ENCODE results near the gene PTCD2. TPM values are rescaled to one million over a fixed set of nuclear protein-coding genes. Genes with fewer than 3 reads are reported as not detected.
A peak's percentile ranks its signal among the peaks of the same experiment; 100 is the strongest.

Gene PTCD2
- total and polyA plus RNA-seq, 8 donors, result 0.80 to 5.3 (median 2.7) TPM

GRCh38 chr5:72386639-72387038 is 66.5 kb downstream of the PTCD2 start:
- peak in 1 of 4 donors; percentile 57 for ATAC-seq
- Histone ChIP-seq H3K27ac (no peak overlapping the region), H3K27me3 (no peaks in the 10 kb centered on the region), H3K4me1 (peaks cover 0 to under 1% (median 0%) of the 10 kb centered on the region in 3 donors), H3K9me3 (no peaks in the 10 kb centered on the region), H3K36me3 (no peaks in the 10 kb centered on the region), H3K4me3 (no peak overlapping the region)
- intact Hi-C loops (cut with DNase I), result no loop called here
- FAIRE-seq, result no peak
- TF ChIP-seq, protein P1, sequence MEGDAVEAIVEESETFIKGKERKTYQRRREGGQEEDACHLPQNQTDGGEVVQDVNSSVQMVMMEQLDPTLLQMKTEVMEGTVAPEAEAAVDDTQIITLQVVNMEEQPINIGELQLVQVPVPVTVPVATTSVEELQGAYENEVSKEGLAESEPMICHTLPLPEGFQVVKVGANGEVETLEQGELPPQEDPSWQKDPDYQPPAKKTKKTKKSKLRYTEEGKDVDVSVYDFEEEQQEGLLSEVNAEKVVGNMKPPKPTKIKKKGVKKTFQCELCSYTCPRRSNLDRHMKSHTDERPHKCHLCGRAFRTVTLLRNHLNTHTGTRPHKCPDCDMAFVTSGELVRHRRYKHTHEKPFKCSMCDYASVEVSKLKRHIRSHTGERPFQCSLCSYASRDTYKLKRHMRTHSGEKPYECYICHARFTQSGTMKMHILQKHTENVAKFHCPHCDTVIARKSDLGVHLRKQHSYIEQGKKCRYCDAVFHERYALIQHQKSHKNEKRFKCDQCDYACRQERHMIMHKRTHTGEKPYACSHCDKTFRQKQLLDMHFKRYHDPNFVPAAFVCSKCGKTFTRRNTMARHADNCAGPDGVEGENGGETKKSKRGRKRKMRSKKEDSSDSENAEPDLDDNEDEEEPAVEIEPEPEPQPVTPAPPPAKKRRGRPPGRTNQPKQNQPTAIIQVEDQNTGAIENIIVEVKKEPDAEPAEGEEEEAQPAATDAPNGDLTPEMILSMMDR (IDR thresholded peaks at IDR 0.05), result no peak
- WGBS, 2 donors, result 72 to 85% methylated on average over 1 of the region's 1 CpG
- DNase-seq, result no peak

GRCh38 chr5:72387985-72388384 is 67.8 kb downstream of the PTCD2 start:
- no peak for ATAC-seq
- TF ChIP-seq, protein P1 (IDR thresholded peaks at IDR 0.05), result no peak
- Histone ChIP-seq H3K36me3 (no peaks in the 10 kb centered on the region), H3K27me3 (no peaks in the 10 kb centered on the region), H3K4me3 (no peak overlapping the region), H3K27ac (no peak overlapping the region), H3K4me1 (peaks cover 3 to 10% (median 10%) of the 10 kb centered on the region in 3 donors), H3K9me3 (no peaks in the 10 kb centered on the region)
- intact Hi-C loops (cut with DNase I), result no loop called here
- no peak for FAIRE-seq
- 58 to 78% methylated on average over 3 of the region's 3 CpGs for WGBS, 2 donors
- no peak for DNase-seq

GRCh38 chr5:72388646-72389045 is 68.5 kb downstream of the PTCD2 start:
- H3K4me3 ChIP-seq, result no peak overlapping the region
- no peaks in the 10 kb centered on the region for H3K36me3 ChIP-seq
- no peak overlapping the region for H3K27ac ChIP-seq
- TF ChIP-seq, protein P1 (IDR thresholded peaks at IDR 0.05), result no peak
- no peak for ATAC-seq
- intact Hi-C loops (cut with DNase I), result no loop called here
- no peaks in the 10 kb centered on the region for H3K9me3 ChIP-seq
- no peaks in the 10 kb centered on the region for H3K27me3 ChIP-seq
- H3K4me1 ChIP-seq, result peaks cover 3 to 11% (median 10%) of the 10 kb centered on the region in 3 donors
- no peak for FAIRE-seq
- WGBS, 2 donors, result 87 to 92% methylated on average over 8 of the region's 8 CpGs
- no peak for DNase-seq

DNA sequence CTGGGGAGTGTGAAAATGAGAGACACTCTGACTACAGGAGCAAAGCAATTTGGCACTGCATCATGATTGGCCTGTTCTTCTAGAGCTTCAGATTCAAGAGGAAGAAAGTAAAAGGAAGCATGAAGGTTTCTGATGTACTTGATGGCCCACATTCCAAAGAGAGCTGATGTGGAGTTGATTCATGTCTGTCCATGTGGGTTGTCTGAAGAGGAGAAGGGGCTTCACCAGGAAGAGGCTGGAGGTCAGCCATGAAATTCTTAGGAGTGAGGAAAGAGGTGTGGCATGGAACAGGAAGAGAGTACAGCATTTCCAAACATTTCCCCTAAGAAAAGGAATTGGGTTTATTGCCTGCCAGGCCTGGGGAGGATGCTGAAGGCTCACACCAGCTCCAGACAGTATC is 70.7 kb downstream of the PTCD2 start:
- DNase-seq (no peak), ATAC-seq (no peak), FAIRE-seq (no peak)
- Histone ChIP-seq H3K9me3 (no peaks in the 10 kb centered on the region), H3K4me3 (no peak overlapping the region), H3K4me1 (peaks cover 3 to 11% (median 10%) of the 10 kb centered on the region in 3 donors), H3K27ac (no peak overlapping the region), H3K27me3 (no peaks in the 10 kb centered on the region), H3K36me3 (no peaks in the 10 kb centered on the region)
- intact Hi-C loops (cut with DNase I), result loop anchor here in 1 of 3 donors (10.0 kb wide), 1 partner anchor 134 kb away; no protein-coding TSS in a partner anchor
- TF ChIP-seq, protein P1 (IDR thresholded peaks at IDR 0.05), result no peak

DNA sequence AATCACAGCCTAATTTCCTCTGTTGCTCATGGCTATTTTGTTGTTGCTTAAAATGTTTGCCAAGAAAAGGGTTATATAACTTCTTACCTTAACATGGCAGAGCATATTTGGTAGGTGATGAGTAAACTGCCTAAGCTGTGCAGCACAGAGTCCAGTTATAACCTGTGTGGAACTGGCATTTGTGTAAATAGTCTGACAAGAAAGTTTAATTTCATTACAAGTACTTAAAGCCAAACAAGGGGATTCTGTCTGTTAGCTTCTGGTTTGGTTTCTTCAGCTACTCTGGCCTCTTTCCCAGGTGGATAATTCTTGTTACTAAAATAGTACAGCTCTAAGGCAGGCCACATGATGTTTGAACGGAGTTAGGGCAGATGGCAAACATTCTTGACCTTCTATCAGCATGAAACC is 72.2 kb downstream of the PTCD2 start:
- TF ChIP-seq, protein P1 (IDR thresholded peaks at IDR 0.05), result no peak
- no peaks in the 10 kb centered on the region for H3K27me3 ChIP-seq
- 10 to 12% methylated on average over 1 of the region's 1 CpG for WGBS, 2 donors
- no peaks in the 10 kb centered on the region for H3K36me3 ChIP-seq
- H3K4me3 ChIP-seq, result no peak overlapping the region
- no peaks in the 10 kb centered on the region for H3K9me3 ChIP-seq
- ATAC-seq, result peak in 3 of 4 donors; percentile 58 to 77 (median 61)
- DNase-seq, result no peak
- peaks cover 3 to 11% (median 10%) of the 10 kb centered on the region in 3 donors for H3K4me1 ChIP-seq
- intact Hi-C loops (cut with DNase I), result loop anchor here in 1 of 3 donors (10.0 kb wide), 1 partner anchor 132 kb away; no protein-coding TSS in a partner anchor
- H3K27ac ChIP-seq, result no peak overlapping the region
- FAIRE-seq, result no peak
